B cell (primary cell): Measurements from ENCODE around the gene IGF1R.

ENCODE experiments used
- EZH2 ChIP-seq: IDR thresholded peaks from 2 replicates; pipeline ENCODE4 v1.6.1; 2012; ENCODE audit warnings: borderline replicate concordance, low read depth, mild to moderate bottlenecking, moderate library complexity, low read length; ENCODE audit not compliant: insufficient read depth, poor library complexity, severe bottlenecking
- TF ChIP-seq, protein P1 (sequence below): fragments of 200-600 bp; IDR thresholded peaks from one replicate; pipeline ENCODE4 v1.8.0; 2022; ENCODE audit warnings: antibody characterized with exemption, mild to moderate bottlenecking

DNA sequence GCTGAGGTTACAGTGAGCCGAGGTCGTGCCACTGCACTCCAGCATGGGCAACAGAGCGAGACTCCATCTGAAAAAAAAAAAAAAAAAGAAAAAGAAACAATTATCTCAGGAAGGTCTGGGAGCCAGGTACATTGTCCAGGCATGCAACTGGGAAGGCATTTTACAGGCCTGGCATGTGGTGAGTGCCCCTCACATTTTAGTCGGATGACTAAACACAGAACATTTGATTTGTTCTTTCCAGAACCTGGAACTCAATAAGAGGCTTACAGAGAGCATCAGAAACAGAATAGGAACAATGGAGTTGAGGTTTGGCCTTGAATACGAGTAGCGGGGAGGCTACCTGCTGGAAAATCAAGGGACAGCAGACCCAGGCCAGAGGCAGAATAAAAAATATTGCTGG lies 33.7 kb upstream of the IGF1R start:
- TF ChIP-seq, protein P1, sequence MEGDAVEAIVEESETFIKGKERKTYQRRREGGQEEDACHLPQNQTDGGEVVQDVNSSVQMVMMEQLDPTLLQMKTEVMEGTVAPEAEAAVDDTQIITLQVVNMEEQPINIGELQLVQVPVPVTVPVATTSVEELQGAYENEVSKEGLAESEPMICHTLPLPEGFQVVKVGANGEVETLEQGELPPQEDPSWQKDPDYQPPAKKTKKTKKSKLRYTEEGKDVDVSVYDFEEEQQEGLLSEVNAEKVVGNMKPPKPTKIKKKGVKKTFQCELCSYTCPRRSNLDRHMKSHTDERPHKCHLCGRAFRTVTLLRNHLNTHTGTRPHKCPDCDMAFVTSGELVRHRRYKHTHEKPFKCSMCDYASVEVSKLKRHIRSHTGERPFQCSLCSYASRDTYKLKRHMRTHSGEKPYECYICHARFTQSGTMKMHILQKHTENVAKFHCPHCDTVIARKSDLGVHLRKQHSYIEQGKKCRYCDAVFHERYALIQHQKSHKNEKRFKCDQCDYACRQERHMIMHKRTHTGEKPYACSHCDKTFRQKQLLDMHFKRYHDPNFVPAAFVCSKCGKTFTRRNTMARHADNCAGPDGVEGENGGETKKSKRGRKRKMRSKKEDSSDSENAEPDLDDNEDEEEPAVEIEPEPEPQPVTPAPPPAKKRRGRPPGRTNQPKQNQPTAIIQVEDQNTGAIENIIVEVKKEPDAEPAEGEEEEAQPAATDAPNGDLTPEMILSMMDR: no peak
- no peak for TF ChIP-seq EZH2
